Medulla oblongata (tissue), 1 donor: ENCODE measurements around the gene MAP1B.
"Not testable (repeated sequence)": the region's sequence is repeated elsewhere in the genome, so short reads cannot be mapped to it uniquely, and the experiment has no call there.

Experiments
- DNase-seq: peaks from one replicate; pipeline ENCODE4 v3.0.0-alpha.2; 2015; ENCODE audit errors: extremely low spot score

The MAP1B gene

GRCh38 chr5:72161951-72162350 is 54.7 kb downstream of the MAP1B start:
- DNase-seq: no peak

GRCh38 chr5:72163349-72163983 is 56.2 kb downstream of the MAP1B start:
- no peak for DNase-seq

DNA sequence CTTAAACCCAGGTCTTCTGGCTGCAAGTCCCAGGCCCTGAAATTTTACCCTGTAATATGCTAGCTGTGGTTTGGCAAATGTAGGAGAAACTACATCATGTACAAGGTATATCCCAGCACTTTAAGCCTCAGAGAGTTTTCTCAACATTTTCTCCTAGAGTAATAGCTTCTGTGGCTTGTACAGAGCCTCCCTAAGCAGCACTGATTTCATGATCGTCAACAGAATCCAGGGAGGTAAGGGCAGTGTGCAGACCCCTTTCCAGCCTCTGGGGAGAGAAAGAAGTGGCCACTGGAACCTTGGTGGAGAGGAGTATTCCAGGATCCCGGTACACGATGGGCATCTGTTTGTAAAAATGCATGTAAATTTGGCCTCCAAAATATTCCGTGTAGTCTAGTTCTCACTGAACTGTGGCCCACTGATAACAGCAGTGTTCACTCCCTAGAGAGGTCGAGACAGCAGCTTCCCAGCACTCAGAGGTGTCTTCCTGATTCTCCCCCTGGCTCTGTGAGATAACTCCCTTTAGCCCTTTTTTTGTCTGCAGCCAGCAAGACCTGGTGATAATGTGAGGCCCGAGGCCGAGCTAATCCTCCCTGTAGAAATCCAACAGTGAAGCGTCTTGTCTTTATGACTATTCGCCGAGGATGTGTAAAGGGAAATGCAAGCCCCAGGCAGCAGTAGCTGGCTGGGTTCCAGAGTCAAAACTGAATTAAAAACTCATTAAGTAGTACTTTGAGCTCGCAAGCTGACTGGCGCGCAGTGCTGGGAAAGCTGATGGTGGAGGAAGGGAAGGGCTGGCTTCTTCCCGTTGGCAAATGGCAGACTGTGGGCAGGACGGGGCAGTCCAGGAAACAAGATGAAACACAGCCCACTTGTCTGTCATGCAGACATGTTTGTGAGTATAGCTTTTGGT is 59.0 kb downstream of the MAP1B start:
- peak; percentile 77 for DNase-seq

DNA sequence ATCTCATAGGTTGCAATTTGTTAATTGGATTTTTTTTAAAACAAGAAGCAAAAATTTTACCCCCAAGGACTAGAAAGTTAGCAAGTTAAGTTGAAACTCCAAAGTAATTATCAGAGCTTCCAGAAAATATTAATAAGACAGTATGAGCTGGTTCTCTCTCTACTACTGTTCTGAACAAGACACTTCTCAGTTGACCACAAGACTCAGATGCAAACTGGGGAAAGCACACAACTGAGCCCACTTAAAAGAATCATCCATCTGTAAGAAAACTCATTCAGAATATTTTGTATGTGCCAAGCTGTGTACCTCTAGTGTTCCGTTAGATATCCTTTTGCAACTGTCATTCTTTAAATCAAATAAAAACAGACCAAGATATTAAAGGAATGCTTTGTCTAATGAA is 60.0 kb downstream of the MAP1B start:
- no peak for DNase-seq

- peak; percentile 54 for DNase-seq
Measured at GRCh38 chr5:72167804-72168203, 60.5 kb downstream of the MAP1B start.

- DNase-seq: no peak
Measured at GRCh38 chr5:72170101-72170500, 62.8 kb downstream of the MAP1B start.

DNA sequence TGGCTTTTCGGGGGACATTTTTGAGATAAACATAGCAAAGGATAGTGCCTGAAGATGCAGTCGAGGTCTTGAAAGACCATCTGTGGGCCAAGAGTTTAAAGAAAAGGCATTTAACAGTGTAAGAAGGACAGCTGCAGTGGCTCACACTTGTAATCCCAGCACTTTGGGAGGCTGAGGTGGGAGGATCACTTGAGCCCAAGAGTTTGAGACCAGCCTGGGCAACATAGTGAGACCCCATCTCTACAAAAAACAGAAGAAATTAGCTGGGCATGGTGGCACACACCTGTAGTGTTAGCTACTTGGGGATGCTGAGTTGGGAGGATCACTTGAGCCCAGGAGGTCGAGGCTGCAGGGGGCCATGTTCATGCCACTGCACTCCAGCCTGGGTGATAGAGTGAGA is 63.9 kb downstream of the MAP1B start:
- not testable (repeated sequence) for DNase-seq

DNA sequence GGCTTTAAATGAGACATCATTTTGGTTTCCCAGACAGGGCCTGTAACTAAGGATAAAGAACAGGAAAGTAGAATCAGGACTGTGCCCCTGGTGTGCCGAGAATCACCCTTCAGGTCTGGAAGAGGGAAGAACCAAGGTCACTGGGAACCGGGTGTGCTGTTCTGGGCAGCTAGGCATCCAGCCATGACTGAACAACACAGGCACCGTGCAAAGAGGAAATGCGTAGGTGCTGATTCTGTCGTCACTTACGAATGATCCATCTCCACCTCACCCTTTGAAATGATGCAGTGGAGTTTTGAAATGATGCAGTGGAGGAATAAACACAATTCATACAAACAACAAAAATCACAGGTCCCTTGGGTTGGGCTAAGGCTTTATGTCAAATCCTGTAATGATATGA is 64.4 kb downstream of the MAP1B start:
- DNase-seq: no peak

DNA sequence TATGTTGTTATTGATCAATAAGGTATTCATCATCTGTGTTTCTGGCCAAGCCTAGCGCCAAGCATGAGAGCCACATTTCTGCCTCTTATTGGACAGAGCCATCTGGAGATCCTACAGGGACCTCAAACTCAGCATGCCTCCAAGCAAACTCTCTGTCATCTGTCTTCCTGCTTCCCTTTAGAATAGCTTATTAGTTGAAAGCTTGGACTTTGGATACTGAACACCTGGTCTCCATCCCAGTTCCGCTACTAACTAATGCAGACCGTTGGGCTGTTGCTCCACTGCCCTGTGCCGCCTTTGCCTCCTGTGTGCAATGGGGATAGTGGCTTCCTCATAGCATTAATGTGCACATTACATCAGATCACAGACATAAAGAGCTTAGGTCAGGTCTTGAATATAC is 65.5 kb downstream of the MAP1B start:
- DNase-seq: no peak

- DNase-seq: no peak
Measured at GRCh38 chr5:72177538-72177937, 70.3 kb downstream of the MAP1B start.

- DNase-seq: peak; percentile 74
Measured at GRCh38 chr5:72179028-72179815, 71.9 kb downstream of the MAP1B start.

DNA sequence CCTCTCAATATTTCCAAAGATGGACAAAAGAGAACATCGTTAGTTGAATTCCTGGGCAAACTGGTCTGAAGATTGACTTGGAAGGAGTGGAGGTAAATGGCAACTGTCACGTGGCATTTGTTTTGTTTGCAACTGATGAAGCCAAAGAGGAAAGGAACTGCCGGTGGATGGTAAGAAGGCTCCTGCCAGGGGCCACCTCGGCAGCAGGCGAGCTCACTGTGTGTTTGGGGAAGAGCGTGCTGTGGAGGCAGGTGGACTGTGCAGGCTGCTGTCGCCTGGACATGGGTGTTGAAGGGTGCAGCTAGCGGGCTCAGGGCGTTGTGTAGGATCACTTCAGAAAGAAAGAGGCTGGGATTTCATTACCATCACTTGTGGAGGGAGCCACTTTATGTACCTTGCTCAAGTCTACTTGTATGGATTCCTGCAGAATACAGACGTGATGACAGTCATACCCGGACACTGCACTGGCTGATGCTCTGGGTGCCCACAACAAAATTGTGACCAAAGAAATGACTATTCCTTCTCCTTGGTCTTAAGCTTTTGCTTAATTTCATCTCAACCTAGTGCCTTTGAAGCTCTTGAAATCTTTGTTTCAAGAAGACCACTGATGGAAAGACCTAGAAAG is 72.7 kb downstream of the MAP1B start:
- DNase-seq: no peak

GRCh38 chr5:72180925-72181324 is 73.7 kb downstream of the MAP1B start:
- peak; percentile 42 for DNase-seq

- no peak for DNase-seq
Measured at GRCh38 chr5:72182686-72183085, 75.4 kb downstream of the MAP1B start.

- DNase-seq: no peak
Measured at GRCh38 chr5:72183101-72183520, 75.8 kb downstream of the MAP1B start.

GRCh38 chr5:72184408-72184807 is 77.1 kb downstream of the MAP1B start:
- no peak for DNase-seq

DNA sequence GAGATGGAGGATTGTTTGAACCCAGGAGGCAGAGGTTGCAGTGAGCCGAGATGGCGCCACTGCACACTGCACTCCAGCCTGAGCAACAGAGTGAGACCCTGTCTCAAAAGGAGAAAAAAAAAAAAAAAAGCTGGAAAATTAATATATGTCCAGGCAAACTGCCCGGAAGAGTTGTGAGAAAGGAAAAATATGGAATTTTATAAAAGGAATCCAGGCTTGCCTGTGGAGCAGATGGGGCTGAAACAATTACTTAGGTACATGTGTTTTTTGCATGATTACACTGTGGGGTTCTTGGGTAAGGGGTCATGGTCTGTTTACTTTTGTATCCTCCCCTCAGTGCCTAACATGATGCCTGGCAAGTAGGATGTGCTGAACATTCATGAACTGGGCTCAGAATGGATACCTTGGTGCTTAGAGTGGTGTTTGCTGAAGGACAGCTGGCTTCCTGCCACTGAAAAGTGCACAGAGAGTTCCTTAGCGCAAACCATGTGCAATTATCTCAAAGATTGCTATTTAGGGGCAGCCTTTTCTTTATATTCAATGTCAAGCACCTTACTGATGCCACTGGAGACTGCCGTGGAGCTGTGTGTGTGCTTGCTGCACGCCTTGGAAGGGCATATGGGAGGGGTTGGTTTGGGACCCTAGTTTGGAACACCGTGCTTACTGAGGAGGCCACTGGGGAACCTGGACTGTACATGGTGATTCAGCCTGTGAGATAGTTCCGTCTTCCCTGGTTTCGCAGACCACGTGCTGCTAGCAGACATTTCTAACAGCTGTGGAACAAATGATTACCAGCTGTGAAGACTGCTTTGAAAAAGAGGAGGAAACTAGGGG is 78.4 kb downstream of the MAP1B start:
- DNase-seq: no peak

DNA sequence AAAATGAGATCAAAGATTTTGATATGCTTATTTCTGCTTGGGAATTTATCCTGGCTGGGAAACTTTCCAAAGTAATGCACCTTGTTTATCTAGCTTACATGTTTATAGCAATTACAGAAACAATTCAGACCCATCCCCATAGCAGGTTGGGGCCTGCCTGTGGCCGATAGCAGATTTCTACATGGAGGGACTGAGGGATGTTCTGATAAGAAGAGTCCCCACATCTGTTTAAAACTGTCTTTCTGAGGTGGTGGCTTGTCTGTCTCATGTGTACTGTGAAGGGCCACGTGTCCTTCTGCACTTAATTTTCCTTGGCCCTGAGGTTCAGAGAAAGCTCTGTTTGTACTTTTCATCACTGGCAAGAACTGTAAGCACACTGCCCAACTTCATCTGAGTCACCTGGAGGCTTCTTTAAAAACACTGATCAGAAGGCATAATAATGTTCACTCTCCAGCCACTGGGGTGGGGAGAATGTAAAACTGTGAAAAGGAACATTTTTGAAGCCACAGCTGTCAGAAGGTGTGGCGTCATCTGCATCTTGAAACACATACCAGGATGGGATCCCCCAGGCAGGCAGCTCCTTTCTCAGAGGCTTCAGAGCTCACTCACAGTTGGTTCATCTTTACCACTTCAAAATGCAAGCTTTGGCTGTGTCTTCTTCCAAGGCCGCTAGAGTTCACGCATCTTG is 80.3 kb downstream of the MAP1B start:
- no peak for DNase-seq

GRCh38 chr5:72188166-72188565 is 80.9 kb downstream of the MAP1B start:
- no peak for DNase-seq

GRCh38 chr5:72189146-72189545 is 81.9 kb downstream of the MAP1B start:
- no peak for DNase-seq
